GM18873 (cell line): ENCODE results near the gene REPIN1.

Experiments
- ATAC-seq: cut with Tn5 transposase; IDR thresholded peaks from one replicate; pipeline ENCODE4 v1.9.1; 2021; ENCODE audit warnings: mild to moderate bottlenecking, moderate library complexity, moderate number of reproducible peaks; ENCODE audit not compliant: unreplicated experiment, low FRiP score

Gene REPIN1

GRCh38 chr7:150368096-150368883 is at the start of gene REPIN1:
Gene REPIN1, plus strand, starts transcription at chr7:150368822. Its CDS starts 890 bp downstream, at chr7:150369712.
- no peak for ATAC-seq

- no peak for ATAC-seq
Observed at GRCh38 chr7:150321788-150322113, 46.9 kb upstream of the REPIN1 start.

GRCh38 chr7:150322114-150322832 is 46.3 kb upstream of the REPIN1 start:
- ATAC-seq, result no peak

GRCh38 chr7:150322833-150323681 is 45.6 kb upstream of the REPIN1 start, which contains the start of the genes ACTR3C and LRRC61:
Gene ACTR3C, minus strand, starts transcription at chr7:150323545. Its CDS starts 28,249 bp downstream, at chr7:150295296.
Gene LRRC61, plus strand, starts transcription at chr7:150323355. Its CDS starts 13,507 bp downstream, at chr7:150336862.
- ATAC-seq, result peak; percentile 44

GRCh38 chr7:150323682-150324372 is 44.8 kb upstream of the REPIN1 start:
- ATAC-seq, result no peak

GRCh38 chr7:150324373-150324961 is 44.2 kb upstream of the REPIN1 start:
- ATAC-seq, result no peak

- ATAC-seq, result no peak
Observed at GRCh38 chr7:150325110-150325611, 43.5 kb upstream of the REPIN1 start.

- ATAC-seq, result no peak
Observed at GRCh38 chr7:150325901-150326300, 42.7 kb upstream of the REPIN1 start.

GRCh38 chr7:150326657-150327268 is 41.9 kb upstream of the REPIN1 start:
- no peak for ATAC-seq

- ATAC-seq, result no peak
Observed at GRCh38 chr7:150327308-150327707, 41.3 kb upstream of the REPIN1 start.

- ATAC-seq, result no peak
Observed at GRCh38 chr7:150329331-150330120, 39.1 kb upstream of the REPIN1 start.

GRCh38 chr7:150330211-150330885 is 38.3 kb upstream of the REPIN1 start:
- ATAC-seq, result no peak

- ATAC-seq, result no peak
Observed at GRCh38 chr7:150332852-150333635, 35.6 kb upstream of the REPIN1 start.

- no peak for ATAC-seq
Observed at GRCh38 chr7:150333659-150334058, 35.0 kb upstream of the REPIN1 start.

GRCh38 chr7:150334108-150334507 is 34.5 kb upstream of the REPIN1 start:
- no peak for ATAC-seq

- ATAC-seq, result no peak
Observed at GRCh38 chr7:150335108-150335773, 33.4 kb upstream of the REPIN1 start.

GRCh38 chr7:150335774-150336112 is 32.9 kb upstream of the REPIN1 start:
- no peak for ATAC-seq
